GM20431 (cell line): ENCODE results near the gene SAMD8.
"Not testable (repeated sequence)": the region's sequence is repeated elsewhere in the genome, so short reads cannot be mapped to it uniquely, and the experiment has no call there.

Experiments used
- in situ Hi-C: fragments of 300-500 bp; cut with MseI, MboI; formaldehyde crosslinking; loops from one replicate; pipeline ENCODE4 v1.15.0; 2020; ENCODE audit warnings: low sequenced_read_pairs; ENCODE audit not compliant: unreplicated experiment

SAMD8 gene

GRCh38 chr10:75209086-75209920 lies 97.8 kb downstream of the SAMD8 start:
- in situ Hi-C loops = no loop called here

DNA sequence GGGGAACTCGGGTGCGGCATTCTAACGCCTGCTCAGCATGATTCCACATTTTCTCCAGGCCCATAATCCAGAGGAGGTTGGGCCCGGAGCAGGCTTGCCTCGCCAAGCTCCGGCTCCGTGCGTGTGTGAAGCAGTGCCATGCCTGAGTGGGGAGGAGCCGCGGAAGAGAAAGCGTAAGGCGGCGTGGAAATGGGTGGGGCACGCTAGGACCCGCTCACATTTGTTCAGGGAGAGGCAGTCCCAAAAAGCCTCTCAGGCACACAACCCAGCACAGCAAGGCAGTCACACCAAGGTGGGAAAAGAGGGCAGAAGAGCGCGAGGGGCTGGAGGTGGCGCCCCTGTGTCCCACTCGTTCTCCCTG lies 98.4 kb downstream of the SAMD8 start:
- in situ Hi-C loops = no loop called here

DNA sequence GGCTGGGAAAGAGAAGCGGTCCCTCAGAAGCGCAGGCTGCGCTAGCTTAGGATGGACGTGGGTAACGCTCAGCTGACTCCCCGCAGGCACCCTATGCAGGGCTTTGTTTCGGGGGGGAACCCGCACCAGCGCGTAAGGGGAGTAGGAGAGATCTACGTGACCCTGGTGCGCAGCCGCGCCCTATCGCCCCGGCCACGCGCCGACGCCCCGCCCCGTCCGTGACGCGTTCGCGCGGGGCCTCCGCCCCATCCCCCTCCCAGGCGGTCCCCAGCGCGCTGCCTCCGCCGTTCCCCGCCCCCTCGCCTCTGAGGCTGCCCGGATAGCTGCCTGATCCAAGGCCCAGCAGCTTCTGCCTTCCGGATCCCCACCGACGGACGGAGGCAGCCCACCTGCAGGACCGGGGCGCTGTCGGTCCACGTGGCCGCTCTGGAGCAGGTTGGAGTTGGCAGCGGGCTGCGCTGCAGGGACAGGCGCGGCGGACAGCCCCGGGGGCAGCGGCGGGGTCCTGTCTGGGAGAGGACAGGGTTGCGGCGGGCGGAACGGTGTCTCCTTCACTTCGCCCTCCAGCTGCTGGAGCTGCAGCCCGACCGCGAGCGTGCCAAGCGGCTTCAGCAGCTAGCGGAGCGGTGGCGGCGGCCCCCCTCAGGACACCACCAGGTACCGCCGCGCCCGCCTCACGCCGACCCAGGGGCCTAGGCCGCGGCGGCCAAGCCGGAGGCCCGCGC lies 99.0 kb downstream of the SAMD8 start, which contains the start of gene VDAC2:
VDAC2 (plus strand) TSS at position 515 of the 725 bp plus-strand sequence. CDS start 363 bp downstream, outside the sequence.
- in situ Hi-C loops = no loop called here

- in situ Hi-C loops = no loop called here
Observed at GRCh38 chr10:75211007-75211691, 99.7 kb downstream of the SAMD8 start.

- in situ Hi-C loops = no loop called here
Observed at GRCh38 chr10:75212343-75212742, 100.9 kb downstream of the SAMD8 start.

- in situ Hi-C loops = no loop called here
Observed at GRCh38 chr10:75220274-75220673, 108.8 kb downstream of the SAMD8 start.

DNA sequence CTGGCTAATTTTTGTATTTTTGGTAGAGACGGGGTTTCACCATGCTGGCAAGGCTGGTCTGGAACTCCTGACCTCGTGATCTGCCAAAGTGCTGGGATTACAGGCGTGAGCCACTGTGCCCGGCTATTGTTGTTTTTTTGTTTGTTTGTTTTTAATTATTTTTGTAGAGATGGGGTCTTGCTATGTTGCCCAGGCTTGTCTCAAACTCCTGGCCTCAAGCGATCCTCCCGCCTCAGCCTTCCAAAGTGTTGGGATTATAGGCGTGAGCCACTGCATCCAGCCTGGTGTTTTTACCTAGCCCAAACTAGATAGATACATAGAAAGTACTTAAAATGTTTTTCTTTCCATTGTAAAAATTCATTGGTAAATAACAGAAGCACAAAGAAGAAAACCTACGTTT lies 110.0 kb downstream of the SAMD8 start:
- in situ Hi-C loops = not testable (repeated sequence)

DNA sequence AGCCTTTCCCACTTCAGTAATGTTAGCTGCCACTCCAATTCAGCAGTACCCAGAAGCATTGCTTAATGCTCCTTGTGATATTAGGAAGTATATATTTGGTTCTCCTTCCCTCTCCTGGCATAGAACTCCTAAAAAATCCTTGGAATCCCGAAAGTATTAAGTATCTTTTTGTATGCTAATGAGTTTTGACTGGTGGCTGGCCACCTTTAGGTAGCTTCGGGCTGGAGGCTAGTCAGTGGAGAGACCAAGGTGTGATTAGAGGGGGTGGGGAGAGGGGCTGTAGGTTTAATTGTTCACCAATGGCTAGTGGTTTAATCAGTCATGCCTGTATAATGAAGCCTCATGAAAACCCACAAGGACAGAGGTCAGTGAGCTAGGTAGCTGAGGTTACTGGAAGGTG lies 112.1 kb downstream of the SAMD8 start:
- in situ Hi-C loops = no loop called here

GRCh38 chr10:75226095-75226494 lies 114.6 kb downstream of the SAMD8 start:
- in situ Hi-C loops = no loop called here

DNA sequence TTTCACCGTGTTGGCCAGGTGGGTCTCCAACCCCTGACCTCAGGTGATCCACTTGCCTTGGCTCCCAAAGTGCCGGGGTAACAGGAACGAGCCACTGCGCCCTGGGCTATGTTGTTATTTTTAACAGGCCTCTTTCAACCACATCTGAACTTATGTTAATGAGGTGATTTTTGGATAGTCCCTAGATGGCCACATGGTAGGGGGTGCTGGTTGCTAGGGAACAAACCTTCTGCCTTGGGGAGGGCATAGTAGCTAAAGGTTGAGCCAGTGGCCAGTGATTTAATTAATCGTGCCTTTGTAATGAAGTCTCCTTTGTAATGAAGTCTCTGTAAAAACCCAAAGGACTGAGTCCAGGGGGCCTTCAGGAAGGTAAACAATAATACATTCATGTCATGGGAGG lies 115.2 kb downstream of the SAMD8 start:
- in situ Hi-C loops = no loop called here

DNA sequence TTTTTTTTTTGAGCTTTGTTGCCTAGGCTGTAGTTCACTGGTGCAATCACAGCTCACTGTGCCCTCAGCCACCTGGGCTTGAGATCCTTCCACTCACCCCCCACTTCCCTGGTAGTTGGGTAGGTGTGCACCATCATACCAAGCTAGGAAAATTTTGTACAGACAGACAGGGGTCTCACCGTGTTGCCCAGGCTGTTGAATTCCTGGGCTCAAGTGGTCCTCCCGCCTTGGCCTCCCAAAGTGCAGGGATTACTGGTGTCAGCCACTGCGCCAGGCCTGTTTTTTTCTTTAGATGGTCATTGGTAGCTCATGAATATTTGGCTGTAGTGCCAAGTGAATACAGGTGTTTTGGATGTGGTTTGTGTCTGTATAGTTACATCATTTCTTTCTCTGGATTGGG lies 116.8 kb downstream of the SAMD8 start:
- in situ Hi-C loops = no loop called here

GRCh38 chr10:75228834-75229233 lies 117.4 kb downstream of the SAMD8 start:
- in situ Hi-C loops = no loop called here

- in situ Hi-C loops = no loop called here
Observed at GRCh38 chr10:75229971-75230370, 118.5 kb downstream of the SAMD8 start.

- in situ Hi-C loops = no loop called here
Observed at GRCh38 chr10:75230600-75231038, 119.2 kb downstream of the SAMD8 start.
